Measurements from ENCODE around the gene ROPN1B. TPM values are rescaled to one million over a fixed set of nuclear protein-coding genes. Genes with fewer than 3 reads are reported as not detected.

ROPN1B gene
- total RNA-seq, 2 experiments from 2014 or later = not detected

- POLR2A ChIA-PET = no interaction called here
- H3K36me3 Mint-ChIP-seq (ENCODE audit: low read depth) = peaks cover 8% of the 10 kb centered on the region
Measured at GRCh38 chr3:126002189-126002588, 33.2 kb downstream of the ROPN1B start.

GRCh38 chr3:126003447-126004190 lies 34.6 kb downstream of the ROPN1B start:
- intact Hi-C loops (cut with micrococcal nuclease) = no loop called here
- H3K27me3 Mint-ChIP-seq = no peaks in the 10 kb centered on the region
- no peak overlapping the region for H3K4me3 Mint-ChIP-seq
- TF ChIP-seq CTCF (IDR thresholded peaks at IDR 0.05) = no peak
- no peak for ATAC-seq
- DNase-seq = no peak
- no peaks in the 10 kb centered on the region for H3K4me1 Mint-ChIP-seq (ENCODE audit: low read depth)
- no peak overlapping the region for H3K27ac Mint-ChIP-seq
- H3K36me3 Mint-ChIP-seq (ENCODE audit: low read depth) = peaks cover 15% of the 10 kb centered on the region
- ChIA-PET POLR2A (no interaction called here), CTCF (interaction anchor here (0.7 kb wide), 1 partner anchor 1818 kb away, joined by 3 read pairs; no protein-coding TSS in a partner anchor)
- H3K9me3 Mint-ChIP-seq = peaks cover 2% of the 10 kb centered on the region

More at GRCh38 chr3:126002189-126002588, 33.2 kb downstream of the ROPN1B start:
- no peak overlapping the region for H3K27ac Mint-ChIP-seq
- ATAC-seq (no peak), DNase-seq (no peak)
- TF ChIP-seq CTCF (IDR thresholded peaks at IDR 0.05) = no peak
- H3K4me3 Mint-ChIP-seq = no peak overlapping the region
- CTCF ChIA-PET = no interaction called here
- no peaks in the 10 kb centered on the region for H3K4me1 Mint-ChIP-seq (ENCODE audit: low read depth)
- no peaks in the 10 kb centered on the region for H3K27me3 Mint-ChIP-seq
- peaks cover 2% of the 10 kb centered on the region for H3K9me3 Mint-ChIP-seq
- intact Hi-C loops (cut with micrococcal nuclease) = no loop called here

- Mint-ChIP-seq H3K27ac (no peak overlapping the region), H3K36me3 (ENCODE audit: low read depth) (peaks cover 20% of the 10 kb centered on the region), H3K9me3 (no peaks in the 10 kb centered on the region), H3K27me3 (no peaks in the 10 kb centered on the region), H3K4me1 (ENCODE audit: low read depth) (no peaks in the 10 kb centered on the region), H3K4me3 (no peak overlapping the region)
- ChIA-PET POLR2A (no interaction called here), CTCF (interaction anchor here (0.7 kb wide), 1 partner anchor 1819 kb away, joined by 3 read pairs; no protein-coding TSS in a partner anchor)
- no peak for ATAC-seq
- TF ChIP-seq CTCF (IDR thresholded peaks at IDR 0.05) = no peak
- DNase-seq = no peak
- intact Hi-C loops (cut with micrococcal nuclease) = no loop called here
Measured at GRCh38 chr3:126004217-126004616, 35.2 kb downstream of the ROPN1B start.

GRCh38 chr3:126004692-126005091 lies 35.7 kb downstream of the ROPN1B start:
- ChIA-PET CTCF (interaction anchor here (0.7 kb wide), 1 partner anchor 1819 kb away, joined by 3 read pairs; no protein-coding TSS in a partner anchor), POLR2A (interaction anchor here (0.6 kb wide), 1 partner anchor 61 kb away, joined by 3 read pairs; no protein-coding TSS in a partner anchor)
- no peak overlapping the region for H3K4me3 Mint-ChIP-seq
- no peaks in the 10 kb centered on the region for H3K27me3 Mint-ChIP-seq
- peaks cover 20% of the 10 kb centered on the region for H3K36me3 Mint-ChIP-seq (ENCODE audit: low read depth)
- DNase-seq (no peak), ATAC-seq (no peak)
- H3K9me3 Mint-ChIP-seq = no peaks in the 10 kb centered on the region
- intact Hi-C loops (cut with micrococcal nuclease) = no loop called here
- no peak overlapping the region for H3K27ac Mint-ChIP-seq
- no peaks in the 10 kb centered on the region for H3K4me1 Mint-ChIP-seq (ENCODE audit: low read depth)
- TF ChIP-seq CTCF (IDR thresholded peaks at IDR 0.05) = no peak

- CTCF ChIA-PET = no interaction called here
- POLR2A ChIA-PET = no interaction called here
Measured at GRCh38 chr3:126005951-126006350, 37.0 kb downstream of the ROPN1B start.

More at GRCh38 chr3:126005951-126006350, 37.0 kb downstream of the ROPN1B start:
- Mint-ChIP-seq H3K27ac (no peak overlapping the region), H3K27me3 (no peaks in the 10 kb centered on the region), H3K4me3 (no peak overlapping the region), H3K4me1 (ENCODE audit: low read depth) (no peaks in the 10 kb centered on the region), H3K9me3 (no peaks in the 10 kb centered on the region), H3K36me3 (ENCODE audit: low read depth) (peaks cover 23% of the 10 kb centered on the region)
- no peak for TF ChIP-seq CTCF (IDR thresholded peaks at IDR 0.05)
- no peak for DNase-seq
- ATAC-seq = no peak
- intact Hi-C loops (cut with micrococcal nuclease) = no loop called here
